Esophagus muscularis mucosa (tissue), 3 donors: Measurements from ENCODE around the gene LTBP3.

ENCODE experiments used
- POLR2A ChIP-seq: fragments of 450-650 bp; IDR thresholded peaks from one replicate; pipeline ENCODE4 v1.6.1; 2017; ENCODE audit warnings: antibody characterized with exemption, moderate library complexity, mild to moderate bottlenecking, low read depth
- TF ChIP-seq, protein P1 (sequence below), 3 experiments: fragments of 200-600 bp in 2 of 3; fragments of 450-650 bp in 1 of 3; sonication (generic) in 2 of 3; IDR thresholded peaks; one replicate each; pipeline ENCODE4 v1.5.1; 2017 to 2019; ENCODE audit warnings: antibody characterized with exemption in 3 of 3, mild to moderate bottlenecking in 2 of 3, moderate library complexity in 1 of 3

DNA sequence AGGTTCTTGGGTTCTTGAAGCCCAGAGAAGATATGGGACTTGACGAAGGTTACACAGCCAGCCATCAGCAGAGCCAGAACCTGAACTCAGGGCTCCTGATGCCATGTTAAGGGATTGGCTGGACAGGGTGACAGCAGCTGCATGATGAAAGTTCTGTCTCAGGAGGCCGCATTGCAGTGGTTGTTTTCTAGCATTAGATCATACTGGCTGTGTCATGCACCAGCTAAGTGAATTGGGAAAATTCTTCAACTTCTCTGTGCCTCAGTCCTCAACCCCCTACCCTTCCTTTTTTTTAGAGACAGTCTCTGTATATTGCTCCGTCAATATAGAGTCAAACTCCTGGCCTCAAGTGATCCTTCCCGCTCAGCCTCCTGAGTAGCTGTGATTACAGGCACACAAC is 5.4 kb upstream of the LTBP3 start:
- TF ChIP-seq, protein P1, sequence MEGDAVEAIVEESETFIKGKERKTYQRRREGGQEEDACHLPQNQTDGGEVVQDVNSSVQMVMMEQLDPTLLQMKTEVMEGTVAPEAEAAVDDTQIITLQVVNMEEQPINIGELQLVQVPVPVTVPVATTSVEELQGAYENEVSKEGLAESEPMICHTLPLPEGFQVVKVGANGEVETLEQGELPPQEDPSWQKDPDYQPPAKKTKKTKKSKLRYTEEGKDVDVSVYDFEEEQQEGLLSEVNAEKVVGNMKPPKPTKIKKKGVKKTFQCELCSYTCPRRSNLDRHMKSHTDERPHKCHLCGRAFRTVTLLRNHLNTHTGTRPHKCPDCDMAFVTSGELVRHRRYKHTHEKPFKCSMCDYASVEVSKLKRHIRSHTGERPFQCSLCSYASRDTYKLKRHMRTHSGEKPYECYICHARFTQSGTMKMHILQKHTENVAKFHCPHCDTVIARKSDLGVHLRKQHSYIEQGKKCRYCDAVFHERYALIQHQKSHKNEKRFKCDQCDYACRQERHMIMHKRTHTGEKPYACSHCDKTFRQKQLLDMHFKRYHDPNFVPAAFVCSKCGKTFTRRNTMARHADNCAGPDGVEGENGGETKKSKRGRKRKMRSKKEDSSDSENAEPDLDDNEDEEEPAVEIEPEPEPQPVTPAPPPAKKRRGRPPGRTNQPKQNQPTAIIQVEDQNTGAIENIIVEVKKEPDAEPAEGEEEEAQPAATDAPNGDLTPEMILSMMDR (IDR thresholded peaks at IDR 0.05), result no peak
- no peak for TF ChIP-seq POLR2A
